Dermis blood vessel endothelial cell (primary cell): ENCODE results near the gene SIRPG. TPM values are rescaled to one million over a fixed set of nuclear protein-coding genes. Genes with fewer than 3 reads are reported as not detected.
"Not testable (repeated sequence)": the region's sequence is repeated elsewhere in the genome, so short reads cannot be mapped to it uniquely, and the experiment has no call there.

Source experiments
- DNase-seq: peaks from one replicate; pipeline ENCODE4 v3.0.0; 2010
- total RNA-seq: library from RNA; depleted of rRNA; stranded (reverse); fragments of >200 nt; gene quantifications from 2 replicates; pipeline ENCODE4 v1.2.3, GENCODE V29; 2014

Gene SIRPG
- not detected in 2 replicates for total RNA-seq

DNA sequence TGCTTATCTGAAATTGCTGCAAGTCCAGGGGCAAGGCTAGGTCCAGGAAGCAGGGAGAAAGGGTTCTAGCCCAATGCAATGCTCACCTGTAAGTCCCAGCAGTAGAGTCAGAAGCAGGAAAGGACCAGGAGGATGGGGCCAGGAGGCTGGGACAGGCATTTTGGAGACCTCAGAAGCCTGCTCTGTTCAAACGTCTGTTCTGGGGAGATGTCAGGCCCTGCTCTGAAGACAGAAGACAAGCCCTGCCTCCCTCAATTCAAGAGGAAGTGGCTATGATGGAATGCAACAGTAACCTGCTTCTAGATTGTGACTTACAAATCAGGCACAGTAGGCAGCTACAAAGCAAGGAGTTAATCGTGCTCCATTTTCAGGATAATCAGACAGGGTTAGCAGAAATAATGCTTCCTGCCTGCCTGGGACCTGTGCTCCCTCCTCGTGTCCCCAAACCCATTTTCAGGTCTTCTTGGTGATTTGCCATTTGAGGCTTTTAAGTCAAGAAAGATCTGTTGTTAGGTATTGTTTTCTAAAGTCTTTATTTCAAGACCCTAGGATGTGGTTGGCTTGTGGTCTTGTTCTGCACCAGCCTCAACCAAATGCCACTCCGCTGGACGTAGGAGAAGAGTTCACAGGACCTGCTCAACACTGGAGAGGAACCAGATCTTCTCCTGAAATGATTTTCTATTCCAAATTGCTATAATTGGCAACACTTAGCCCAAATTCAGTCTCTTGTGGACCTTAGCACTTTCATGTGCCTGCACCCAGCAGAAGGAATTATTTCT, at the start of gene SIRPG:
TSS of gene SIRPG (minus strand) at position 224 of the 779 bp plus-strand sequence. CDS start at position 159, 65 bp downstream.
- no peak for DNase-seq

DNA sequence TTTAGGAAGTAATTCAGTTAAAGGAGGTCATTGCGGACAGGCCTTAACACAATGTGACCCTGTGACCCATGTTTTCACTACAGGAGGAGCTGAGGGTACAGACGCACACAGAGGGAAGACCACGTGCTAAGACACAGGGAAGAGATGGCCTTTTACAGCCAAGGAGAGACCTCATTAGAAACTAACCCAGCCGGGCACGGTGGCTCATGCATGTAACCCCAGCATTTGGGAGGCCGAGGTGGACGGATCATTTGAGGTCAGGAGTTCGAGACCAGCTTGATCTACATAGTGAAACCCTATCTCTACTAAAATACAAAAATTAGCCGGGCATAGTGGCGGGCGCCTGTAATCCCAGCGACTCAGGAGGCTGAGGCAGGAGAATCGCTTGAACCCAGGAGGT, 49.3 kb upstream of the SIRPG start:
- DNase-seq: not testable (repeated sequence)

DNA sequence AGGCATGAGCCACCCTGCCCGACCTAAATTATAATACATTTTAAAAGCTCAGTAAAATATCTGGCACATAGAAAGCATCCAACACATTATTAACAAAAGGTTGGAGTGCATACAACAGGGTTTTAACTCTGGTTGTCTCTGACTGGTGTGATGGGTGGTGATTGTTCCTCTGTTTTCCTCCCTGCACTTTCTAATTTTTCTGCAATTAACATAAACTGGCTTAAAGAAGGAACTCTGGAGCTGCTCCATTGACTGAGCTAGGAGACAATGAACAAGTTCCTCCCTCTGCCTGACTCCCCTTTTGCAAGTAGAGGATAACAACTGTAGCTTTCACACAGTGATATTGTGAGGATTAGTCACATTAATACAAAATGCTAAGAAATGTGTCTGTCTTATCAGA, 48.5 kb upstream of the SIRPG start:
- no peak for DNase-seq

DNA sequence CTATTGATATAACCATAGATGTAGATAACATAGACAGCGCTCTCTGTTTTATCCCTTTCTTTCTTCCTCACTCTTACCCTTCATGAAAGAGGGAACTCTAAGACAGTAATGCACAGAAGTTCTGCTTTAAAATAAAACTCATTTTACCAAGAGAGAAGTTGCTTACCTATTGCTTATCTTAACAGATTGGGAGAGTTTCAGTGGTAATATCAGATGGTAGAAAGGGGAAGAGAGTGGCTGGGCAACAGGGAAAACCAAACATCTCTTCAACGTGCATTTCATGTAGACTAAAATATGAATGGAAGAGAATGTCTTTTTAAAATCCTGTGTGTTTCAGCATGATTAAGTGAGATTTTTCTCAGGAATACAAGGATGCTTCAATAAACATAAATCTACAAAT, 45.3 kb upstream of the SIRPG start:
- no peak for DNase-seq

DNA sequence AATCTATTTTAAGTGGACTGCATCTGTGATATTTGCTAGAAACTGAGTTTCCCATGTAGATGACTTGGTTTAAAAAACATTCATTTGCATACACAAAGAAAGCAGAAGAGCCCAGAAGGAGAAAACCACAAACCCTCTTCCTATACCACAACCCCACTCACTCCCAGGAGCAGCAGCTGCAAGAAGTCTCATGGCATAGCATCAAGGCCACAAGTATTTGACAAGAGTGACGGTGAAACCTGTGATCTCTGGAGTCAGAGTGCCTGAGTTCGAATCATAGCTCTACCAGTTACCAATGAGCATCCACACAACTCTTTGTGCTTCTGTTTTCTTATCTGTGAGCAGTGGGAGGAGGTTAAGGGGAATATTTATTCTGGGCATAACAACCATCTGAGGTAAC, 44.7 kb upstream of the SIRPG start:
- no peak for DNase-seq

DNA sequence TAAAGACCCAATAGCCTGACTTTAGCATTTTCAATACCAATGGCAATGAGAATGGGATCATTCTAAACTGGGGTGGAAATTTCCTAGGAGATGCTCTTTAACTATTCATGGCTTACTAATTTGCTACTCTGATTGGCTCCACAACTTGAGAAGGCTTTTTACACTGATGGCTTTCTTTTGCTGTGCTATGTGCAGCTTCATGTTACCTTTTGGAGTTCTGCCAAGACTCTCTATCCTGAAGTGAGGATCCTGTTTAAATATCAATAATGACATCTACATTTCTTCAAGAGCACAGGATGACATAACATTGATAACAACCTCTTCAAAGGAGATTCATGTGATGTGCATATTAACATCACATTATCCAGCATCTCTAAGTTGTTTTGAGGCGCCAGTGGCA, 43.4 kb upstream of the SIRPG start:
- DNase-seq: no peak

DNA sequence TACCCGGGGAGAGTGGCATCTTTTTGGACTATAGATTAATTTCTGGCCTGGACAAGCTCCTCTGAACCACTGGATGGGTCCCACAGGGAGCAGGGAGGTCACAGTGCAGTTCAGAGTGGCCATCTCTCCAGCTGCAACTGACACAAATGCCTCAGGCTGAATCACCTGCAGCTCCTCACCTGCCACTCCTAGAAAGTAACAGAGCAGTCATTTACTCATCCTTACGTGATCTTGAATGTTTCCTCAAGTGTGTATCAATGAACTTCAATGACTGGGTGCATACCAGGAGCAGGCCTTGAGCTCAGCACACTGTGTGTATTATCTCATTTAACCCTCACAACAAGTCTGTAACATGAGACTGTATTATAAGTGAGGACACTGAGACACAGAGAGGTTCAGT, 40.0 kb upstream of the SIRPG start:
- DNase-seq: no peak

DNA sequence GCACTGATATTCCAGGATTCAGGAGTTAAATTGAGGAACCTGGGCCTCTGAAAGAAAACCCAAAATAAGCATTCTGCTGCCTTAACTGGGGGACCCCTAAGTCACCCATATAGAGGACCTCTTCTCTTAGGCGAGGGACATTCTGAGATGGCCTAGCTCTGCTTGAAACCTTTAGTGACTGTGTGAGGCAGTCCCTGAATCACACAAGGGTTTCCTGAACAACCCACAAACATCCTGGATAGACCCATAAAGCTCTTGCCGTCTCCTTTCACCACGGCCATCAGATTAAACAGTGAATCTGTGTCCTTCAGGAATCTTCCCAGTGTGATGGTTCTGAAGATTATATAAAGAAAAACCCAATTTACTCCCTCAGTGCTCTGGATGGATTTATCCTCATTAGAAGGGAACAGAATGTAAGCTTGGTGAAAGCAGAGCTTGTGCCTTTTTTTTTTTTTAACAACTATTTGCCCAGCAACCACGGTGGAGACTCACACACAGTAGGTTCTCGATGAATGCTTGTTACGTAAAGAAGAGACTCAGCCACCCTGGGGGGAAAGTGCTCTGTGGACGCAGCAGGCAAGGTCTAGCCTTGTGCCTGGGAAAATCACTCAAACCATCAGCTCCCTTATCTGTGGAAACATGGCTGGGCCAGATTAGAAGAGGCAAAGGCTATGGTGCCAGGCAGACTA, 39.1 kb upstream of the SIRPG start:
- DNase-seq: peak; percentile 5

DNA sequence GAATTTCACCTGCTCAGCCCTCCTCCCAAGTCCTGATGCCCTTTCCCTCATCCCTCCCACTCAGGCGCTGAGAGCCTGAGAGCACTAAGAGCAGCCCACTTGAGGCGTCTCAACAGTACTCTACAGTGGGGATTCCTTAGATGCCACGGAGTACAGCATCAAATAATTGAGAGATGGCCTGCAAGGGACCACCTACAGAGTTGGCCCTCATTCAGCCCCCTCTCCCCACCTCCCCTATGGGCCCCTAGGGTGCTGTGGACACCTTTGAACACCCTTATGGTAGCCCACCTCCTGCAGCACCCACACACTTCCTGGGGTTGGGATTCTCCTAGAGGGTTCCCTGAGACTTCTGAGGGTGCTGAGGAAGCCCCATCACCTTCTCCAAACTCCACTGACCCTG, 37.1 kb upstream of the SIRPG start:
- no peak for DNase-seq

DNA sequence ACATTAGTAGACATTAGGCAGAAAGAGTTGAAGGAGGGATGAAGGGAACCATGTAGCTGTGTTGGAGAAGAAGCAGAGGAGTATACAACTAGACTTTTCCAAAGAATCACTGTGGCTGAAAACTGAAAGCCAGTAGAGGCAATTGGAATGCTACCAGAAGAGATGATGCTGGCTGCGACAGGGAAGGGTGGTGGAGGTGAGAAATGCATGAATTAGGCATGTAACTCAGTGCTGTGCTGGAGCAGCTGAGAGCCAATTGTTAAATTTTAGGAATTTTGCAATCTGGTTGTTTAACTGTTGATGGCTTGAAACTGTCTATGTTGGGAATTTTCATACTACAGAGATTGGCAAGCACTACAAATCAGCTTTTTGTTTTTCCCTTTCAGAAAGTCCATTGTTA, 35.8 kb upstream of the SIRPG start:
- no peak for DNase-seq

DNA sequence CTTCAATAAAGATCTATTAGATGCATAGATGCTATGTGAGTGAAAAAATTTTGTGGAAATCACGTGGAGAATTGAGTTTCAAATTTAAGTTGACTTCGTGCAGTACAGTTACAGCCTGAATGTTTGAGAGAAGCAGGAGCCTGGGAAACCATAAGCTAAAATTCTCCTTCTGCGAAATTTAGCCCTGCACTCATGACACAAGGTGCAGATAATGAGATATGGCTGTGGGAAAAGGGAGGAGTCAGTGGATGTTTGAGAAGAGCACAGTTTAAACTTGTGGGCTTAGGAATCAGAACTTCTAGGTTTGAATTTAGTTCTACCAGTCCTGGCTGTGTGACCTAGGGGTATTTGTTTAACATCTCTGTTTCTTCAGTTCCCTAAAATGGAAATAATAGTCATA, 32.1 kb upstream of the SIRPG start:
- no peak for DNase-seq

DNA sequence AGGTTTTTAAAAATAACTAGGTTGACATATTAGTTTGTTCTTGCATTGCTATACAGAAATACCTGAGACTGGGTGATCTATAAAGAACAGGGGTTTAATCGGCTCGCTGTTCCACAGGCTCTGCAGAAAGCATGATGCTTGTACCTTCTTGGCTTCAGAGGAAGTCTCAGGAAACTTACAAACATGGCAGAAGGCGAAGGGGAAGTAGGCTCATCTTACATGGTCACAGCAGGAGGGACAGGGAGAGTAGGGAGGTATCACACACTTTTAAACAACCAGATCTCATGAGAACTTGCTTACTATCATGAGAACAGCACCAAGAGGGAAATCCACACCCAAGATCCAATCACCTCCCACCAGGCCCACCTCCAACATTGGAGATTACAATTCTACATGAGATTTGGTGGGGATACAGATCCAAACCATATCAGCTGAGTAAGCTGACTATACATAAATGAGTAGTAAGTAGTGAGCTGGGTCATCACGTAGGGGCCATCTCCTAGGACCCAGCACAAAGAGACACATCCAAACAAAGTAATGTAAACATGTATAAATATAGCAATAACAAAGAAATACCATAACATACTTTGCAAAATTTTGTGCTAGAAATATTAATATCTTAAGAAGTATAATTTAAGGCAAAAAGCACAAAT, 31.4 kb upstream of the SIRPG start:
- no peak for DNase-seq

DNA sequence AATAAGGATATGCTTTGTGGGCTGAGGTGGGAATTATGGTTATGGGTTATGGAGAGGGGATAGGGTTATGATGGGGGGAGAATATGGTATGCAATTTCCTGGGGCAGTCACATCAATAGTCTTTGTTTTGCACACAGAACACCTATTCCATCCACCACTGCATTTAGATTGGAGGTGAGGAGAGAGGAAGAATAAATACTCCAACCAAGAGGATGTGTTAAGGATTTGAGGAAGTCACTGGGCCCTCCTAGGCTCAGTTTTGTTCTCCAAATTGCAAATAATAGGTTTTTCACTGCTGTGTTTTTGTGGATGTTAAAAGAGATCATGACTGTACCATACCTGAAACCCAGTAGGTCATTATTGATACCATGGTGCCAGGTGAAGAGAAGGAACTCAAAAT, 29.5 kb upstream of the SIRPG start:
- no peak for DNase-seq

DNA sequence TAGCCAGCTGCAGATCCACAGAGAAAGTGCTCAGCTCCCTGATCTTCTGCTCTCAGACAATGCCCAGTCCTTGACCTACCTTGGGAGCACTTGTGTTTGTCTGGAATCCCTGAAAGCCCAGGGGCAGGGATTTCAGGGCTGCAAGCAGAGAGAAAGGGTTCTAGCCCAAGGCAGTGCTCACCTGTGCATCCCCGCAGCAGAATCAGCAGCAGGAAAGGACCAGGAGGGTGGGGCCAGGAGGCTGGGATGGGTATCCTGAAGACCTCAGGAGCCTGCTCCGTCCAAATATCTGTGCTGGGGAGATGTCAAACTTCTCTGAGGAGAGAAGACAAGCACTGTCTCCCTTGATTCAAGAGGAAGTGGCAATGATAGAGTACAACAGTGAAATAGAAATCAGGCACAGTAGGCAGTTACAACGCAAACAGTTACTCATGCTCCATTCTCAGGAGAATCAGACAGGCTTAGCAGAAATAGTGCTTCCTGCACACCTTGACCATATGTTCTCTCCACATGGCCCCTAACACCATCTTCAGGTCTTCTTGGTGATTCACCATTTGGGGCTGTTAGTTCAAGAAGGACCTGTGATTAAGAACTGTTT, 28.7 kb upstream of the SIRPG start:
- DNase-seq: no peak

DNA sequence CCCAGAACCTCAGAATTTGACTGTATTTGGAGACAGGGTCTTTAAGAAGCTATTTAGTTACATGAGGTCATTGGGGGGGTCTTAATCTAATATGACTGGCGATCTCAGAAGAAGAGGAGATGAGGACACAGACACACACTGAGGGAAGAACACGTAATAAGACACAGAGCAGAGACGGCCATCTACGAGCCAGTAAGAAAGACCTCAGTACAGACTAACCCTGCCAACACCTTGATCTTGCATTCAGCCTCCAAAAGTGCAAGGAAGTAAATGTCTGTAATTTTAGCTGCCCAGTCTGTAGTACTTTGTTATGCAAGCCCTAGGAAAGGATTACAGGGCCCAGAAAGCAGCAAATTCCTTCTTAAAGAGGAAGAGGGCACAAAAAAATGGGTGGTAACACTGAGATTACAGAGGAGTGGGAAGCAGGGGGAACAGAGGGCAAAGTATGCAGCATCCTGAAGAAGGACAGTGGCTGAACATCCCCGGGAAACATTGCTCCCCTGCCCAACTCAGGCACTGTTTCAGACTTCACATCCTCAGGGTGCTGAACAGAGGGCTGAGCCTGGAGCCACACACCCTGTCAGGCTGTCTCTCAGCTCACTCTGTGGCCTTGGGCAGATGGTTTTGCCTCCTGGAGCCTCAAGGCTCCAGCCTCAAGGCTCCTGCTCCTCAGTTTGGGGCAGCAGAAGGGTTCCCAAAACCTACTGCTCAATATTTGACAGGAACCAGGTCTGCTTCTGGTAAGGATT, 27.9 kb upstream of the SIRPG start:
- DNase-seq: no peak

DNA sequence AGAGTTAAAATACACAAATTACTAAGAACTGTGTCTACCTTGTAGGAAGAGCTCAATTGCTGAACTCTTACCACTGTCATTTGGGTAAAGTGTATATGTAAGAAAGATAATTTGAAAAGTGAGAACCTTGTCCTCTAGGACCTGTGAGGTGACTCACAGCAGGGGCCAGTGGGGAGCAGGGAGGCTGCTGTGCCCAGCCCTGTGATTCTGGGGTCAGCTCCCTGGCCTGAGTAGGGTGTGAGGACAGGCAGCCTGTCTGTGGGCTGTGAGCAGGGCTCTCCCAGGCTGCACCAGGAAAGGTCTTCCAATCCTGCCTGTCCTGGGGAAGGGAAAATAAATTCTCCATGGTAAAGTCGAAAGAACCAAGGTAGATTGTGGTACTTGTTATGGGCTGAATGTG, 27.3 kb upstream of the SIRPG start:
- no peak for DNase-seq

DNA sequence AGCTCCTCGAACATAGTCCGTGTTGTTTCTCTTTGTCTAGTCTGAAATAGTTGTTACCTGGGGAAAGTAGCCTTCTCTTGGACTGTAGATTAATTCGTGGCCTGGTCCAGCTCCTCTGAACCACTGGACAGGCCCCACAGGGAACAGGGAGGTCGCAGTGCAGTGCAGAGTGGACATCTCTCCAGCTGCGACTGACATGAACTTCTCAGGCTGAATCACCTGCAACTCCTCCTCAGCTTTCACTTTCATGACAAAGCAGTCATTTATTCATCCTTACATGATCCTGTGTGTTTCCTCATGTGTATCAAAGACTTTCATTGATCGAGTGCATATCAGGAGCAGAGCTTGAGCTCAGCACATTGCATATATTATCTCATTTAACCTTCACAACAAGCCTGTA, 19.1 kb upstream of the SIRPG start:
- no peak for DNase-seq

DNA sequence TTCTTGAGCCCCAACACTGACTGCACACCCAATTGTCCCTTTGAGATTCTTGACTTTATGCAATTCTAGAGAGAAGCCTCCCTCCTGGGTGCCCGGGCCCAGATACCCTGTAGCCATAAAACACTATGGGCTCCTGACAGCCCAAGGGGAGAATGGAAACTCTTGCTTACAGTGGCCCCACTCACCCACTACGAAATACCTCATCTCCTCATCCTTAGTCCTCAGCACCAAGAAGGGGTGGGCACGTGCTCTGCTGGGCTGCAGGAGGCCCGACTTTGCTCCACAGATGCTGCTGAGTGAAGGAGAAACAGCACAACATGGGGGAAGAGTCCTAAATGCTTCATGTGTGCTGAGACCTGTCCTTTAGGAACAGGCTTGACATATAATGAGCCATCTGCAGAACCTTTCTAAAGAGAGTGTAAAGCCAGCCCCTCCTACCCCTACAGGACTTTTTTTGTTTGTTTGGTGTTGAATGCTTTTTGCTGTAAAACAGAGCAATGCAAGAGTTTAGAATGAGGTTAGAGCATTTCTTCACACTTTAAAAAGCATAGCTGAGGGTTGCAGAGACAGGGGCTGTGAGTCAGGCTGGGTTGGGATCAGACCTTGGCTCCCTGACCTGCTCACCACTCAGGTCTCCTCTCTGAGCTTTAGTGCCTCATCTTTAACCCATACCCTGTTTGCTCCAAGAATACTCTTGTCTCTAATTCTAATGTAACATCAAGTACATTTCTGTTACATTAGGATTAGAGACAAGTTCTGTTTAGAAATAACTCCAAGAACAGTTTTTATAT, 17.6 kb upstream of the SIRPG start:
- no peak for DNase-seq

DNA sequence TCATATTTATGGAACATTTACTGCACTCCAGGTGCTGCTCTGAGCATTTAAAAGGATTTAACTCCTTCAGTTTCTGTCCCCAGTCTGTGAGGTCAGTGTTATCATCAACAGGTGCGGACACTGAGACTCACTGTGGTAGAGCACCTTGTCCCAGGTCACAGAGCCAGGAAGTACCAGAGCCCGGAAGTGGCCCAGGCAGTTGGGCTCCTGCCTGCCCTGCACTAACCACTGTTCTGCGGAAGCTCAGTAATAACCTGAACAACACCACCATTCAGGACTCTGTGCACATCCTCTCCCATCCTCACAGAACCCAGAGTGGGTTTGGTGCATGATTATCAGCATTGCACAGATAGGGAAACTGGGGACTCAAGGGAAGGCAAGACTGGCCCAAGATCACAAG, 16.8 kb upstream of the SIRPG start:
- no peak for DNase-seq

DNA sequence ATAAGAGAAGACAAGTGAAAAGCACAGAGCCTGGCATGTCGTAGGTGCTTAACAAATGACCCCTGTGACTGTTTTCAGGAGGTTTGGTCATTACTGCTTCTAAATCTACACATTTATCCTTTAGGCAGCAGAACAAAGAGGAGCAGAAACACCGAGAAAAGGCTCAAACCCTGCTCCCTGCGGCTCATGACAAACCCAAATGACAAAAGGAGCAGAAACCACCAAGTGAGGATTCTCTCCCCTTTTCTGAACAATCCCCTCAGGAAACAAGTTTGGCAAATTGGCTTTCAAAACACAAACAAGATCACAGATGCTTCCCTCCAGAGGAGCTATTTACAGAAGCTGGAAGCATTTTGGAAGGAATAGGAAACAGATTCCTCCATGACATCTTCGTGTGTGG, 15.8 kb upstream of the SIRPG start:
- DNase-seq: no peak

DNA sequence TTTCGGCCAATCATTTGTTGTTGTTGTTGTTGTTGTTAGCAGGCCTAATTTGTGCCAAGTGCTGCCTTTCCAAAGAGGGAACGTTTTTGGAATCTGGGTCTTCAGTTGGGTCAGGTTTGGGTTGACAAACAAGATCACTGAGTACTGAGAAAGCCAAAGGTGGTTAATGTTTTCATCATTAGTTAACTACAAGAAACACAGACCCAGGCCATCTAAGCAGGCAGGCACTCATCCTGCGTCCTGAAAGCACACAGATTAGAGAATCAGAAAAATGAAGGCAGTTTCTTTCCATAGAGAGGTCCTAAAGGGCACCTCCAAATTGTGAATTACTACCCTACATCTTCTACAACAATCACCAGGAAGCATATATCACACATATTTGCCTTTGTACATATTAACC, 15.1 kb upstream of the SIRPG start:
- DNase-seq: no peak
